ENCODE data around the gene UTY. TPM values are rescaled to one million over a fixed set of nuclear protein-coding genes. Genes with fewer than 3 reads are reported as not detected.

The UTY gene
- total RNA-seq, 2 donors from 2014 or later = 25.6 to 39.8 TPM

- intact Hi-C loops (cut with DNase I) = no loop called here
- no peaks in the 10 kb centered on the region for H3K27me3 ChIP-seq (replicated peaks; ENCODE audit: insufficient read depth)
- no peak overlapping the region for H3K27ac ChIP-seq
- 98% methylated on average over 4 of the region's 4 CpGs for WGBS
- H3K4me3 ChIP-seq = no peak overlapping the region
- DNase-seq (ENCODE audit: low spot score) = no peak
- H3K4me1 ChIP-seq (replicated peaks) = no peaks in the 10 kb centered on the region
- TF ChIP-seq POLR2A (IDR thresholded peaks at IDR 0.05) (no peak), POLR2AphosphoS5 (IDR thresholded peaks at IDR 0.05) (no peak), CTCF (IDR thresholded peaks at IDR 0.05) (no peak)
- no peaks in the 10 kb centered on the region for H3K9me3 ChIP-seq
- no peaks in the 10 kb centered on the region for H3K36me3 ChIP-seq
Observed at GRCh38 chrY:13368513-13368845, 111.4 kb downstream of the UTY start.

DNA sequence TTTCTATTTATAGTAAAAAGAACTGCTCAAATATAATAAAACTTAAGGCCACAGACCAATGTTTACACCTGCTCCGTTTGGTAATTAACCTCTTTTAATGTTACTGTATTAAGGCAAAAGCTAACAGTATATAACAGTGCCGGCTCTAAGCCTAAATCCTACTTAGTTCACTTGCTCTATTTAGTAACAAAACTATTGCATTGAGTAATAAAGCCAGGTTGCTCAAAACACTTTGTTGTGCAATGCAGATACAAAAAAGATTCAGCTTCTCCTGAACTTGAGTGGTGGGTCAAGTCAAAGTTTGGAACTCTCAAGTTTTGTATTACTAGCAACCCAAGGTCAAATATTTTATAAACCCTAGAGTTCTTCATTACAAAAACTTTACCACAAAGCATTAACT lies 116.2 kb downstream of the UTY start:
- H3K9me3 ChIP-seq = no peaks in the 10 kb centered on the region
- no peaks in the 10 kb centered on the region for H3K4me1 ChIP-seq (replicated peaks)
- no peak overlapping the region for H3K27ac ChIP-seq
- intact Hi-C loops (cut with DNase I) = no loop called here
- no peaks in the 10 kb centered on the region for H3K27me3 ChIP-seq (replicated peaks; ENCODE audit: insufficient read depth)
- H3K4me3 ChIP-seq = no peak overlapping the region
- no peak for TF ChIP-seq POLR2AphosphoS5 (IDR thresholded peaks at IDR 0.05)
- DNase-seq (ENCODE audit: low spot score) = no peak
- 41% methylated on average over 2 of the region's 2 CpGs for WGBS
- H3K36me3 ChIP-seq = no peaks in the 10 kb centered on the region

GRCh38 chrY:13362662-13363061 lies 117.2 kb downstream of the UTY start:
- intact Hi-C loops (cut with DNase I) = no loop called here
- WGBS = 95% methylated on average over 2 of the region's 2 CpGs
- no peak for DNase-seq (ENCODE audit: low spot score)
- no peak overlapping the region for H3K4me3 ChIP-seq
- no peaks in the 10 kb centered on the region for H3K36me3 ChIP-seq
- no peaks in the 10 kb centered on the region for H3K9me3 ChIP-seq
- no peaks in the 10 kb centered on the region for H3K4me1 ChIP-seq (replicated peaks)
- no peak for TF ChIP-seq CTCF (IDR thresholded peaks at IDR 0.05)
- H3K27ac ChIP-seq = no peak overlapping the region
- no peaks in the 10 kb centered on the region for H3K27me3 ChIP-seq (replicated peaks; ENCODE audit: insufficient read depth)

DNA sequence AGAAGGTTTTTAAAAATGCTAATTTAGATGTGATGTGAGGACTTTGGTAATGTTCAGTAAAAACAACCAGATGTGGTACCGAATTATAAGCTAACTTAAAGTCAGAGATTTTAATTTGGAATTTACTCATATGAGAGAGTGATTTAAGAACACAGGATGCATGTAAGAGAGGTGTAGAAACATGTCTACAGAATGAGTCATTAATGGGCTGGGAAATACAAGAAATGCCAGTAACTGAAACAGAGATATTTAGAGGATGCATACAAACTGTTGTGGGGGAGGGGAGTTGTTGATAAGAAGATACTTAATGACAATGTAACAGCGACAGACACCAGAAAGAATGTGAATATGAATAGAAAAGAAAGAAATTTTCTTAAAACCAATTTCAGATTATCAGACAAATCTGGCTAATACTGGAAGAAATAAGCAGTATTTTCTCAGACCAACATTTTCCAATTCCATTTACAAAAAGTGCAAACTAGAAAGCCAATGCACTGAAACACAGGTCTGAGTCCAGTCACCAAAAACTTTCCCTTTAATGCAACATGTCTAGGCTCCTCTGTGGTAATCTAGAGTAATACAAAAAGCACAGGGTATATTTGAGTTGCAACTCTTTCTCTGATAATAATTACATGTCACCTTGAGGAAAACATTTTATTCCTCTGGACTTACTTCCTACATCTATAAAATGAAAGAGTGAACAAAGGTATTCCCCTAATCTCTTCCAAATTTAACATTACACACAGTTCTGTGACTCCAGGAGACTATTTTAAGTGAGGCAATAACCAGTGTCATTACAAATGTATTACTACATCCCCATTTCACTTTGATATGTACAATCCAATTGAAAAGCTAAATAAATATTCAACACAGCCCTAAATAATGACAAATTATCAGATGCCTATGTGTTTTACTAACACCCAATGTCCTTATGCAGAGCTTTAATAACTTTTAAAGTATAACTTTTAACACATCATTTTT lies 117.9 kb downstream of the UTY start:
- WGBS = 71% methylated on average over 2 of the region's 2 CpGs

DNA sequence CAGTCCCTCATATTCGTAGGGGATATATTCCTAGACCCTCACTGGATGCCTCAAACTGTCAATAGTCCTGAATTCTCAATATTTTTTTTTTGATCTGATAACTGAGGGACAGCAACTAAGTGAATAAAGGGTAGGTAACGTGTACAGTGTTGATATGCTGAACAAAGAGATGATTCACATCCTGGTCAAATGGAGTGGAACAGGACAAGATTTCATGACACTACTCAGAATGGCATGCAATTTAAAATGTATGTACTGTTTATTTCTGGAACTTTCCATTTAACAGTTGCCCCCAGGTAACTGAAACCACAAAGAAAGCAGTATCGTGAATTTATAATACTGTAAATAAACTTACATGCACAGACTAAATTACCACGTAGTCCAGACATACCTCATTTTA lies 128.4 kb downstream of the UTY start:
- no peak for TF ChIP-seq CTCF (IDR thresholded peaks at IDR 0.05)
- no peak for TF ChIP-seq POLR2AphosphoS5 (IDR thresholded peaks at IDR 0.05)
- TF ChIP-seq POLR2A (IDR thresholded peaks at IDR 0.05) = no peak
- Histone ChIP-seq H3K9me3 (no peaks in the 10 kb centered on the region), H3K4me3 (no peak overlapping the region), H3K27me3 (replicated peaks; ENCODE audit: insufficient read depth) (no peaks in the 10 kb centered on the region), H3K36me3 (no peaks in the 10 kb centered on the region), H3K4me1 (replicated peaks) (no peaks in the 10 kb centered on the region), H3K27ac (no peak overlapping the region)
- 54% methylated on average over 4 of the region's 4 CpGs for WGBS
- intact Hi-C loops (cut with DNase I) = no loop called here
- no peak for DNase-seq (ENCODE audit: low spot score)

More for the DNA sequence above, 117.9 kb downstream of the UTY start:
- no peaks in the 10 kb centered on the region for H3K36me3 ChIP-seq
- no peak overlapping the region for H3K27ac ChIP-seq
- H3K4me3 ChIP-seq = no peak overlapping the region
- no peak for TF ChIP-seq POLR2A (IDR thresholded peaks at IDR 0.05)
- no peak for TF ChIP-seq CTCF (IDR thresholded peaks at IDR 0.05)
- TF ChIP-seq POLR2AphosphoS5 (IDR thresholded peaks at IDR 0.05) = no peak
- no peaks in the 10 kb centered on the region for H3K9me3 ChIP-seq
- intact Hi-C loops (cut with DNase I) = no loop called here
- no peaks in the 10 kb centered on the region for H3K27me3 ChIP-seq (replicated peaks; ENCODE audit: insufficient read depth)
- DNase-seq (ENCODE audit: low spot score) = no peak
- H3K4me1 ChIP-seq (replicated peaks) = no peaks in the 10 kb centered on the region
